HG02571 (cell line): ENCODE measurements around the gene KRT23.

ENCODE experiments used
- ATAC-seq: cut with Tn5 transposase; IDR thresholded peaks from one replicate; pipeline ENCODE4 v1.9.1; 2021; ENCODE audit warnings: mild to moderate bottlenecking, moderate library complexity; ENCODE audit not compliant: unreplicated experiment

KRT23 gene

GRCh38 chr17:40912486-40913210, 24.8 kb downstream of the KRT23 start:
- no peak for ATAC-seq

- ATAC-seq, result no peak
These were observed 27.0 kb downstream of the KRT23 start for GRCh38 chr17:40910441-40910841.

- ATAC-seq, result no peak
These were observed 27.7 kb downstream of the KRT23 start for GRCh38 chr17:40909755-40910154.

GRCh38 chr17:40909351-40909750, 28.1 kb downstream of the KRT23 start:
- no peak for ATAC-seq

- ATAC-seq, result no peak
These were observed 30.8 kb downstream of the KRT23 start for GRCh38 chr17:40906613-40907012.

GRCh38 chr17:40905370-40905769, 32.1 kb downstream of the KRT23 start:
- ATAC-seq, result no peak

- ATAC-seq, result no peak
These were observed 34.2 kb downstream of the KRT23 start for GRCh38 chr17:40903129-40903847.

GRCh38 chr17:40902498-40902897, 34.9 kb downstream of the KRT23 start:
- ATAC-seq, result no peak

GRCh38 chr17:40901981-40902474, 35.4 kb downstream of the KRT23 start:
- no peak for ATAC-seq

- ATAC-seq, result no peak
These were observed 36.6 kb downstream of the KRT23 start for GRCh38 chr17:40900809-40901356.

GRCh38 chr17:40896916-40897455, 40.5 kb downstream of the KRT23 start:
- no peak for ATAC-seq

- no peak for ATAC-seq
These were observed 42.2 kb downstream of the KRT23 start for GRCh38 chr17:40895106-40895730.

GRCh38 chr17:40888196-40888720, 49.2 kb downstream of the KRT23 start:
- no peak for ATAC-seq

- ATAC-seq, result no peak
These were observed 51.4 kb downstream of the KRT23 start for GRCh38 chr17:40886090-40886489.

- ATAC-seq, result no peak
These were observed 52.5 kb downstream of the KRT23 start, which contains the start of gene KRT20 for GRCh38 chr17:40884708-40885512. Gene KRT20, minus strand, starts transcription at chr17:40885242. Its CDS starts 57 bp downstream, at chr17:40885185.

- no peak for ATAC-seq
These were observed 53.7 kb downstream of the KRT23 start for GRCh38 chr17:40883626-40884334.

- ATAC-seq, result no peak
These were observed 54.4 kb downstream of the KRT23 start for GRCh38 chr17:40883031-40883430.

- ATAC-seq, result no peak
These were observed 58.4 kb downstream of the KRT23 start for GRCh38 chr17:40879026-40879425.

- no peak for ATAC-seq
These were observed 59.4 kb downstream of the KRT23 start for GRCh38 chr17:40878044-40878443.
